OCI-LY3 (cell line): ENCODE measurements around the gene MYH7.

Experiments
- EZH2phosphoT487 ChIP-seq: fragments of 200-600 bp; shearing (Covaris generic); IDR thresholded peaks from 2 replicates; pipeline ENCODE4 v1.6.1; 2018; ENCODE audit warnings: antibody characterized with exemption, mixed run types, low read depth
- TF ChIP-seq, protein P1 (sequence below): fragments of 200-600, 300-600 bp; sonication (generic); IDR thresholded peaks from 2 replicates; pipeline ENCODE4 v1.5.1; 2014; ENCODE audit warnings: antibody characterized with exemption, low read length, low read depth

GRCh38 chr14:23436327-23437132 lies 1.1 kb upstream of the MYH7 start:
- TF ChIP-seq, protein P1, sequence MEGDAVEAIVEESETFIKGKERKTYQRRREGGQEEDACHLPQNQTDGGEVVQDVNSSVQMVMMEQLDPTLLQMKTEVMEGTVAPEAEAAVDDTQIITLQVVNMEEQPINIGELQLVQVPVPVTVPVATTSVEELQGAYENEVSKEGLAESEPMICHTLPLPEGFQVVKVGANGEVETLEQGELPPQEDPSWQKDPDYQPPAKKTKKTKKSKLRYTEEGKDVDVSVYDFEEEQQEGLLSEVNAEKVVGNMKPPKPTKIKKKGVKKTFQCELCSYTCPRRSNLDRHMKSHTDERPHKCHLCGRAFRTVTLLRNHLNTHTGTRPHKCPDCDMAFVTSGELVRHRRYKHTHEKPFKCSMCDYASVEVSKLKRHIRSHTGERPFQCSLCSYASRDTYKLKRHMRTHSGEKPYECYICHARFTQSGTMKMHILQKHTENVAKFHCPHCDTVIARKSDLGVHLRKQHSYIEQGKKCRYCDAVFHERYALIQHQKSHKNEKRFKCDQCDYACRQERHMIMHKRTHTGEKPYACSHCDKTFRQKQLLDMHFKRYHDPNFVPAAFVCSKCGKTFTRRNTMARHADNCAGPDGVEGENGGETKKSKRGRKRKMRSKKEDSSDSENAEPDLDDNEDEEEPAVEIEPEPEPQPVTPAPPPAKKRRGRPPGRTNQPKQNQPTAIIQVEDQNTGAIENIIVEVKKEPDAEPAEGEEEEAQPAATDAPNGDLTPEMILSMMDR, result no peak
- no peak for TF ChIP-seq EZH2phosphoT487
